B cell (primary cell): ENCODE measurements around the gene CCDC3. TPM values are rescaled to one million over a fixed set of nuclear protein-coding genes. Genes with fewer than 3 reads are reported as not detected.

Experiments used
- ATAC-seq: fragments of 200-7000 bp; cut with Tn5 transposase; one replicate; pipeline ENCODE4 v1.10.0; 2021; ENCODE audit warnings: low read depth, mild to moderate bottlenecking, moderate number of reproducible peaks, moderate library complexity
- CTCF ChIA-PET: fragments of 350-600 bp; sonication (Branson Sonifier 250); formaldehyde crosslinking; loops from one replicate; lab custom pipeline; 2021; ENCODE audit warnings: antibody characterized with exemption, inconsistent platforms; lab: Charles Lee
- POLR2A ChIA-PET: fragments of 350-600 bp; sonication (Branson Sonifier 250); formaldehyde crosslinking; loops from one replicate; lab custom pipeline; 2021; ENCODE audit warnings: antibody characterized with exemption; lab: Charles Lee
- DNase-seq: peaks from one replicate; pipeline ENCODE4 v3.0.0; 2013
- H2AFZ ChIP-seq: 2 replicates; pipeline ENCODE4 v1.6.1; 2012; ENCODE audit warnings: mild to moderate bottlenecking, low read depth, low read length; ENCODE audit not compliant: insufficient read depth, poor library complexity, severe bottlenecking
- H3K27ac ChIP-seq, 2 donors: 1 replicate in 1 of 2; 2 replicates in 1 of 2; pipeline ENCODE4 v1.5.1; 2012 to 2013; ENCODE audit warnings: low read length in 2 of 2, mild to moderate bottlenecking in 2 of 2, moderate library complexity in 1 of 2
- H3K27me3 ChIP-seq, 4 experiments: fragments of 200-600 bp in 1 of 4; sonication (generic) in 1 of 4; replicated peaks in 1 of 4; 1 replicate in 2 of 4; 2 replicates in 2 of 4; pipeline versions ENCODE4 v1.6.1 to v1.7.0; 2013 to 2016; ENCODE audit warnings: low read length in 3 of 4, mild to moderate bottlenecking in 2 of 4, mixed read lengths in 1 of 4, moderate library complexity in 1 of 4; ENCODE audit not compliant: insufficient read depth in 4 of 4, control insufficient read depth in 3 of 4; ENCODE audit errors: control extremely low read depth in 1 of 4
- H3K36me3 ChIP-seq, 2 experiments: replicated peaks in 1 of 2; 1 replicate in 1 of 2; 2 replicates in 1 of 2; pipeline versions ENCODE4 v1.6.1 to v1.7.1; 2013; ENCODE audit warnings: low read length in 1 of 2; ENCODE audit not compliant: insufficient read depth in 2 of 2, control insufficient read depth in 1 of 2; ENCODE audit errors: control extremely low read depth in 1 of 2, extremely low read depth in 1 of 2
- H3K4me1 ChIP-seq, 2 donors: fragments of 200-600 bp in 1 of 2; sonication (generic) in 1 of 2; 1 replicate in 1 of 2; 2 replicates in 1 of 2; pipeline versions ENCODE4 v1.5.1 to v1.6.1; 2013 to 2017; ENCODE audit warnings: low read length in 2 of 2; ENCODE audit not compliant: control insufficient read depth in 2 of 2, insufficient read depth in 2 of 2
- H3K4me2 ChIP-seq: replicated peaks from 2 replicates; pipeline ENCODE3; 2012; ENCODE audit warnings: mild to moderate bottlenecking, low read depth, low read length; ENCODE audit not compliant: poor library complexity, severe bottlenecking
- H3K4me3 ChIP-seq, 5 experiments: fragments of 200-600 bp in 1 of 5; sonication (generic) in 1 of 5; 1 replicate in 3 of 5; 2 replicates in 2 of 5; pipeline versions ENCODE4 v1.5.1 to v1.7.0; 2011 to 2016; ENCODE audit warnings: low read length in 4 of 5, mild to moderate bottlenecking in 4 of 5, low read depth in 2 of 5, control low read depth in 1 of 5, moderate library complexity in 1 of 5; ENCODE audit not compliant: insufficient read depth in 1 of 5; ENCODE audit errors: control extremely low read depth in 1 of 5, extremely low read depth in 1 of 5
- H3K79me2 ChIP-seq: fragments of 200-600 bp; sonication (generic); one replicate; pipeline ENCODE4 v1.6.0; 2016; ENCODE audit warnings: low read length; ENCODE audit not compliant: control insufficient read depth, insufficient read depth
- H3K9ac ChIP-seq: fragments of 200-600 bp; sonication (generic); 2 replicates; pipeline ENCODE4 v1.6.1; 2017; ENCODE audit warnings: mild to moderate bottlenecking, low read length, moderate library complexity
- H3K9me3 ChIP-seq, 3 donors: one replicate each; pipeline versions ENCODE4 v1.6.1 to v1.7.1; 2013; ENCODE audit warnings: low read length in 2 of 3; ENCODE audit not compliant: control insufficient read depth in 2 of 3, insufficient read depth in 1 of 3; ENCODE audit errors: control extremely low read depth in 1 of 3
- H4K20me1 ChIP-seq: 2 replicates; pipeline ENCODE4 v1.6.0; 2012; ENCODE audit warnings: mild to moderate bottlenecking, low read length; ENCODE audit not compliant: insufficient read depth, control insufficient read depth, poor library complexity, severe bottlenecking
- H3K27ac Mint-ChIP-seq: one replicate; pipeline ENCODE4 v1.8.0; 2021; ENCODE audit warnings: mixed read lengths
- H3K27me3 Mint-ChIP-seq: one replicate; pipeline ENCODE4 v1.8.0; 2021; ENCODE audit warnings: mixed read lengths
- H3K4me1 Mint-ChIP-seq: one replicate; pipeline ENCODE4 v1.8.0; 2021; ENCODE audit warnings: mixed read lengths
- H3K4me3 Mint-ChIP-seq: one replicate; pipeline ENCODE4 v1.8.0; 2021; ENCODE audit warnings: mixed read lengths
- H3K9me3 Mint-ChIP-seq: one replicate; pipeline ENCODE4 v1.8.0; 2022; ENCODE audit warnings: mixed read lengths; ENCODE audit not compliant: insufficient read depth
- EZH2 ChIP-seq: IDR thresholded peaks from 2 replicates; pipeline ENCODE4 v1.6.1; 2012; ENCODE audit warnings: borderline replicate concordance, low read depth, mild to moderate bottlenecking, moderate library complexity, low read length; ENCODE audit not compliant: insufficient read depth, poor library complexity, severe bottlenecking
- WGBS: methylation state at CpG from one replicate; pipeline ENCODE4 v1.1.5; 2013; ENCODE audit warnings: missing lambda C conversion rate; ENCODE audit not compliant: insufficient coverage; 5-methylcytosine and 5-hydroxymethylcytosine counted together
- intact Hi-C: fragments of 100-400 bp; cut with micrococcal nuclease; formaldehyde crosslinking; loops from one replicate; pipeline ENCODE4 v1.10.0; 2022
- polyA plus RNA-seq: library from polyadenylated mRNA; depleted of rRNA; stranded (reverse); fragments of >200 nt; gene quantifications from 2 replicates; pipeline ENCODE4 v1.2.3, GENCODE V29; 2012
- total RNA-seq, 2 donors: library from RNA; stranded (reverse); fragments of 120-200 nt in 1 of 2; gene quantifications; 1 replicate in 1 of 2; 2 replicates in 1 of 2; pipeline versions ENCODE4 v1.2.3 to v1.2.4, GENCODE V29; 2013 to 2022
- TF ChIP-seq, protein P1 (sequence below): fragments of 200-600 bp; IDR thresholded peaks from one replicate; pipeline ENCODE4 v1.8.0; 2022; ENCODE audit warnings: antibody characterized with exemption, mild to moderate bottlenecking

CCDC3 gene
- total and polyA plus RNA-seq, 2 donors (not counting 1 experiment from before 2014, with no cell fraction given), result 0.12 TPM; not detected in 1

DNA sequence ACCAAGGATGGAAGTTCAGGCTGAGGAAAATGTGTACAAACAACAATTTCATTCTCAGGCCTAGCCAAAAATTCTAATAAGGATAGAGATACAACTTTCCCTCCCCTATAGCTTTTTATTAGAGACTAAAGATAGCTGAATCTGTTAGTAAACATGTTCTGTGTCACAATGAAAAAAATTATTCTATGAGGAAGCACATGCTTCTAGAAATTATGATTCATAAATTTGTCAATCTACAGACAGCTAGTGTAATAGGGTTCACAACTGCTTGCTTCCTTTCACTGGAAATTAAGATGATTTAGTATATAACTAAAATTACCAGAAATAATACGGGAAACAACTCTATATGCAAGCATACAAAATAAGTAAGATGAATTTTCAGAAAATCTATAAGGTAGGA, 56.6 kb downstream of the CCDC3 start:
- no peaks in the 10 kb centered on the region for H4K20me1 ChIP-seq
- H3K4me1 ChIP-seq, result no peaks in the 10 kb centered on the region
- ATAC-seq, result no peak
- no peak overlapping the region for H3K4me3 ChIP-seq
- ChIA-PET POLR2A (no interaction called here), CTCF (no interaction called here)
- no peak overlapping the region for H3K9ac ChIP-seq
- no peak overlapping the region for H2AFZ ChIP-seq
- H3K4me3 Mint-ChIP-seq, result no peak overlapping the region
- WGBS, result no CpG with 5 or more reads among the region's 1 CpG
- TF ChIP-seq, protein P1, sequence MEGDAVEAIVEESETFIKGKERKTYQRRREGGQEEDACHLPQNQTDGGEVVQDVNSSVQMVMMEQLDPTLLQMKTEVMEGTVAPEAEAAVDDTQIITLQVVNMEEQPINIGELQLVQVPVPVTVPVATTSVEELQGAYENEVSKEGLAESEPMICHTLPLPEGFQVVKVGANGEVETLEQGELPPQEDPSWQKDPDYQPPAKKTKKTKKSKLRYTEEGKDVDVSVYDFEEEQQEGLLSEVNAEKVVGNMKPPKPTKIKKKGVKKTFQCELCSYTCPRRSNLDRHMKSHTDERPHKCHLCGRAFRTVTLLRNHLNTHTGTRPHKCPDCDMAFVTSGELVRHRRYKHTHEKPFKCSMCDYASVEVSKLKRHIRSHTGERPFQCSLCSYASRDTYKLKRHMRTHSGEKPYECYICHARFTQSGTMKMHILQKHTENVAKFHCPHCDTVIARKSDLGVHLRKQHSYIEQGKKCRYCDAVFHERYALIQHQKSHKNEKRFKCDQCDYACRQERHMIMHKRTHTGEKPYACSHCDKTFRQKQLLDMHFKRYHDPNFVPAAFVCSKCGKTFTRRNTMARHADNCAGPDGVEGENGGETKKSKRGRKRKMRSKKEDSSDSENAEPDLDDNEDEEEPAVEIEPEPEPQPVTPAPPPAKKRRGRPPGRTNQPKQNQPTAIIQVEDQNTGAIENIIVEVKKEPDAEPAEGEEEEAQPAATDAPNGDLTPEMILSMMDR, result no peak
- no peak for TF ChIP-seq EZH2
- no peaks in the 10 kb centered on the region for H3K27me3 ChIP-seq
- intact Hi-C loops, result no loop called here
- H3K36me3 ChIP-seq, result no peaks in the 10 kb centered on the region
- H3K9me3 Mint-ChIP-seq, result peaks cover 2% of the 10 kb centered on the region
- no peak for DNase-seq
- no peaks in the 10 kb centered on the region for H3K4me1 Mint-ChIP-seq
- no peak overlapping the region for H3K27ac ChIP-seq
- no peaks in the 10 kb centered on the region for H3K79me2 ChIP-seq
- H3K27me3 Mint-ChIP-seq, result peaks cover 5% of the 10 kb centered on the region
- no peaks in the 10 kb centered on the region for H3K9me3 ChIP-seq
- H3K27ac Mint-ChIP-seq, result no peak overlapping the region
- H3K4me2 ChIP-seq, result no peak overlapping the region

DNA sequence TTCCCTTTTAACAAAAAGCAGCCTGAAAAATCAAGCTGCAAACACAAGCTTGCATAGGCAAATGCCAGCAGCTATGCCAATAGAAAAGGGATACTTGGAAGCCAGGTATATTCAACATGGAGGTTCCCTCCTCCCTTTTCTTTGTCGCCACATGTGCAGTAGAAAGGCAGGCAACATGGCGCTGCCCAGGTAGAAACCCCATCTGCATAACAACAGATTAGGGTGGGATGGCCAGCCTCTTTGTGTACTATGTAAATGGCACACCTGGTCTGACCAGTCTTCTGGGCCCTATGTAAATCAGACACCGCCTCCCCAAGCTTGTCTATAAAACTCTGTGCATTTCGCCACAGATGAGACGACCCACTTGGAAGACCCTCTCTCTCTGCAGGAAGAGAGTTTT, 58.1 kb downstream of the CCDC3 start:
- Histone ChIP-seq H3K79me2 (no peaks in the 10 kb centered on the region), H3K4me1 (no peaks in the 10 kb centered on the region), H3K9ac (no peak overlapping the region), H3K4me3 (no peak overlapping the region), H2AFZ (no peak overlapping the region), H3K9me3 (no peaks in the 10 kb centered on the region), H3K27ac (no peak overlapping the region), H4K20me1 (no peaks in the 10 kb centered on the region), H3K36me3 (no peaks in the 10 kb centered on the region), H3K27me3 (no peaks in the 10 kb centered on the region), H3K4me2 (no peak overlapping the region)
- peaks cover 12% of the 10 kb centered on the region for H3K27me3 Mint-ChIP-seq
- no peaks in the 10 kb centered on the region for H3K4me1 Mint-ChIP-seq
- no peak overlapping the region for H3K4me3 Mint-ChIP-seq
- POLR2A ChIA-PET, result no interaction called here
- DNase-seq, result no peak
- H3K9me3 Mint-ChIP-seq, result peaks cover 2% of the 10 kb centered on the region
- CTCF ChIA-PET, result interaction anchor here (0.5 kb wide), 1 partner anchor 15 kb away, joined by 3 read pairs; no protein-coding TSS in a partner anchor
- TF ChIP-seq, protein P1, result no peak
- TF ChIP-seq EZH2, result no peak
- ATAC-seq, result no peak
- H3K27ac Mint-ChIP-seq, result no peak overlapping the region
- intact Hi-C loops, result no loop called here
- WGBS, result 90% methylated on average over 2 of the region's 5 CpGs
